Adipocyte (in vitro differentiated cells): Measurements from ENCODE around the gene SURF1.
"Not testable (repeated sequence)": the region's sequence is repeated elsewhere in the genome, so short reads cannot be mapped to it uniquely, and the experiment has no call there.

Experiments used
- DNase-seq: peaks from one replicate; pipeline ENCODE4 v3.0.0-alpha.2; 2015; ENCODE audit warnings: low read depth
- H3K27me3 ChIP-seq: replicated peaks from 2 replicates; pipeline ENCODE4 v1.7.0; 2013; ENCODE audit warnings: mild to moderate bottlenecking, low read length, moderate library complexity; ENCODE audit not compliant: control insufficient read depth, insufficient read depth
- H3K36me3 ChIP-seq: 2 replicates; pipeline ENCODE4 v1.7.0; 2013; ENCODE audit warnings: low read length, mild to moderate bottlenecking, moderate library complexity; ENCODE audit not compliant: control insufficient read depth, insufficient read depth, severe bottlenecking
- H3K4me1 ChIP-seq: 2 replicates; pipeline ENCODE4 v1.7.0; 2013; ENCODE audit warnings: mild to moderate bottlenecking, low read length, moderate library complexity; ENCODE audit not compliant: control insufficient read depth, insufficient read depth
- H3K4me3 ChIP-seq: 2 replicates; pipeline ENCODE4 v1.7.0; 2013; ENCODE audit warnings: mild to moderate bottlenecking, low read length, moderate library complexity
- H3K9ac ChIP-seq: 2 replicates; pipeline ENCODE4 v1.7.0; 2013; ENCODE audit warnings: mild to moderate bottlenecking, low read length, moderate library complexity
- H3K9me3 ChIP-seq: 2 replicates; pipeline ENCODE4 v1.7.0; 2013; ENCODE audit warnings: mild to moderate bottlenecking, low read length, moderate library complexity; ENCODE audit not compliant: control insufficient read depth

Gene SURF1

DNA sequence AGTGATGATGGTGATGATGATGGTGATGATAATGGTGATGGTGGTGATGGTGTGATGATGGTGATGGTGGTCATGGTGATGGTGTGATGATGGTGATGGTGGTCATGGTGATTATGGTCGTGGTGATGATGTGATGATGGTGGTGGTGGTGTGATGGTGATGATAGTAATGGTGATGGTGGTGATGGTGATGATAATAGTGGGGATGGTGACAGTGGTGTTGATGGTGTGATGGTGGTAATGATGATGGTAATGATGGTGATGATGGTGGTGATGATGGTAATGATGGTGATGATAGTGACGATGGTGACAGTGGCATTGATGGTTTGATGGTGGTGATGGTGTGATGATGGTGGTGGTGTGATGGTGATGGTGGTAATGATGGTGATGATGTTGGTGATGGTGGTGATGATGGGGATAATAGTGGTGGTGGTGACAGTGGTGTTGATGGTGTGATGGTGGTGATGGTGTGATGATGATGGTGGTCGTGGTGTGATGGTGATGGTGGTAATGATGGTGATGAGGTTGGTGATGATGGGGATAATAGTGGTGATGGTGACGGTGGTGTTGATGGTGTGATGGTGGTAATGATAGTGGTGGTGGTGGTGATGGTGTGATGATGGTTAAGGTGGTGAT, 26.3 kb upstream of the SURF1 start:
- H3K36me3 ChIP-seq = no peaks in the 10 kb centered on the region
- H3K4me1 ChIP-seq = peaks cover 14% of the 10 kb centered on the region
- H3K4me3 ChIP-seq = no peak overlapping the region
- H3K9ac ChIP-seq = no peak overlapping the region
- no peak for DNase-seq
- H3K9me3 ChIP-seq = no peaks in the 10 kb centered on the region
- no peaks in the 10 kb centered on the region for H3K27me3 ChIP-seq

DNA sequence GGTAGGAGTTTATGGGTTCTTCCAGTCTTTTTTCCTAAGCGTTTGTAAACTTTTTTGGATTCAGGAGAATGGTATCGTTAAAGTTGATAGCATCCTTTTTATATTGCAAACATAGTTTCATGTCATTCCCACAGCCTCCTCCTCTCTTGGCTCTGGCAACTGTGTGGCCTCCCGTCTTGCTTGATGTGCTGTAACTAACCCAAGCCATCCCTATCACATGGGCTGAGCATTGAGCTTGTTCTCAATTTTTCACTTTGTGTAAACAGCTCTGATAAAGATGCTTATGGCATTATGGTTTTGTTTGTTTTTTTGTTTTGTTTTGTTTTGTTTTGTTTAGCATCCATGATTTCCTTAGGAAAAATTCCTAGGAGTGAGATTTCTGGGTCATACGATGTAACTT, 24.4 kb upstream of the SURF1 start:
- Histone ChIP-seq H3K9ac (no peak overlapping the region), H3K4me3 (no peak overlapping the region), H3K9me3 (no peaks in the 10 kb centered on the region), H3K27me3 (no peaks in the 10 kb centered on the region), H3K36me3 (no peaks in the 10 kb centered on the region), H3K4me1 (peaks cover 22% of the 10 kb centered on the region)
- no peak for DNase-seq

DNA sequence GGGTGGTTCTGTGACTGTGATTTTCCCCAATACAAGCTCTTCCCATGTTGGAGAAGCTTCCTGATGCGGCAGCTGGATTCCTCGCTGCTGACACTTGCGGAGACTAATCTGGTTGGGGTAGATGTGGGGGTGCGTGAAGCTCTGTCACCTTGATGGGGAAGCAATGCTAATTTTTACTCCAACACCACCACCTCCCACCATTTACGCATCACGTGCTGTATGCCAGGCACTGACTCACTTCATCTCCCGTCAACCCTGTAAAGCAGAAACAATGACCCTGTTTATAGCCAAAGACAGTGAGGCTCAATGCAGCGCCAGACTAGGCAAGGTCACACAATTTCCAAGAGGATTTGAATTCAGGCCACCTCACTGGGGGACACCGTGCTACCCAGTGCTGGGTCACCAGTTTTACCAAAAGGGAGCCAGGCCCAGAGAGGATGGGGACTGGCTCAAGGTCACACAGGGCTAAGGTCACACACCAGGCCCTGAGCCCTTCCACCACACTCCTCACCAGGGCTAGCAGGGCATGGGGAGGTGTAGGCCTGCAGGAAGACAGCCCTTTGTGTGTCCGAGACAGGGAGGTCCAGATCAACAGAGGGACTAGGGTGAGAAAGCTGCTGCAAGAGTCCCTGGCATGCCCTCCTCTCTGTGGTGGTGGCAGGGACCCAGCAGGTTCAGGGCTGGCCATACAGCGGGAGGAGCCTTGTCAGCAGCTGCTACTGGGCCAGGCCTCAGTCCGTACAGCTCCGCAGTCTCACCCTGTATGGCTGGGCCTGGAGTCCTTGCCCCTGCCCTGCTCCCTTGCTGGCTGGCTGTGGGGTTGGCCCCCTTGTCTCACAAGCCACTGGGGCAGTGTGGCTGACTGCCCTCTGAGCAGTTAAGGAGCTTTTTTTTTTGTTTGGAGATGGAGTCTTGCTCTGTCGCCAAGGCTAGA, 23.1 kb upstream of the SURF1 start:
- no peaks in the 10 kb centered on the region for H3K27me3 ChIP-seq

DNA sequence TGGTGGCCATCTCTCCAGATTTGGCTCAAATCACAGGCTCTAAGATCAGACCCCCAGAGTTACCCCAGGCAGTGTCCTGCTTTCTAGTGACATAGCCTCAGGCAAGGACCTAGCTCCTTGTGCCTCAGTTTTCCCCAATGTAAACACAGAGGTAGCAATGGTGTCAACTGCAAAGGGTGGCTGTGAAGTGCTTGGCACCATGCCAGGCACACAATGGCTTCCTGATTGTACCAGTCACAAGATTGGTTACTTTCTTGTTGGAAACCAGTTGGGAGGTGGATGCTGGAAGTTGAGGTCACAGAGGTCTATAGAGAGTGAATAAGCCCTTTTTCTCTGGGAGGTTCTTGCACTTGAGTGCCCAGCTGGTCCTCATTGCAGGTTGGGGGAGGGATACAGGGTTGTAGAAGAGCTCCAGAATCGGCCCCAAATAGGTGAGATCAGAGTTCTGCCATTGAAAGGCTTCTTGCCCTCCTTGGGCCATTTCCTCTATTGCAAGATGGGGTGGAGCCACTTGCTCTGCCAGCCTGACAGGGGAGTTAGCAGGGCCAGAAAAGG, 22.2 kb upstream of the SURF1 start:
- H3K36me3 ChIP-seq = no peaks in the 10 kb centered on the region
- H3K27me3 ChIP-seq = no peaks in the 10 kb centered on the region
- no peak for DNase-seq
- H3K4me1 ChIP-seq = peaks cover 30% of the 10 kb centered on the region
- H3K9ac ChIP-seq = no peak overlapping the region
- H3K9me3 ChIP-seq = no peaks in the 10 kb centered on the region
- no peak overlapping the region for H3K4me3 ChIP-seq

More for the DNA sequence above, 23.1 kb upstream of the SURF1 start:
- Histone ChIP-seq H3K4me1 (peaks cover 22% of the 10 kb centered on the region), H3K9ac (no peak overlapping the region), H3K36me3 (no peaks in the 10 kb centered on the region), H3K4me3 (no peak overlapping the region), H3K9me3 (no peaks in the 10 kb centered on the region)
- DNase-seq = no peak

DNA sequence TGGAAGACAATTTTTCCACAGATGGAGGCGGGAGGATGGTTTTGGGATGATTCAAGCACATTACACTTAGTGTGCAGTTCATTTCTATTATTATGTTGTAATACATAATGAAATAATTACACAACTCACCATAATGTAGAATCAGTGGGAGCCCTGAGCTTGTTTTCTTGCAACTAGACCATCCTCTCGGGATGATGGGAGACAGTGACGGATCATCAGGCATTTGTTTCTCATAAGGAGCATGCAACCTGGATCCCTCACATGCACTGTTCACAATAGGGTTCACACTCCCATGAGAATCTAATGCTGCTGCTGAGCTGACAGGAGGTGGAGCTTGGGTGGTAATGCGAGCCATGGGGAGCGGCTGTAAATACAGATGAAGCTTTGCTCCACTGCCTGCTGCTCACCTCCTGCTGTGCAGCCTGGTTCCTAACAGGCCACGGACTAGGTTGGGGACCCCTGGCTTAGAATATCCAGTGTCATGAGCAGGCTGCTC, 21.5 kb upstream of the SURF1 start:
- no peaks in the 10 kb centered on the region for H3K9me3 ChIP-seq
- H3K9ac ChIP-seq = no peak overlapping the region
- H3K36me3 ChIP-seq = peaks cover 4% of the 10 kb centered on the region
- H3K27me3 ChIP-seq = no peaks in the 10 kb centered on the region
- H3K4me1 ChIP-seq = peaks cover 37% of the 10 kb centered on the region
- peak; percentile 44 for DNase-seq
- no peak overlapping the region for H3K4me3 ChIP-seq

DNA sequence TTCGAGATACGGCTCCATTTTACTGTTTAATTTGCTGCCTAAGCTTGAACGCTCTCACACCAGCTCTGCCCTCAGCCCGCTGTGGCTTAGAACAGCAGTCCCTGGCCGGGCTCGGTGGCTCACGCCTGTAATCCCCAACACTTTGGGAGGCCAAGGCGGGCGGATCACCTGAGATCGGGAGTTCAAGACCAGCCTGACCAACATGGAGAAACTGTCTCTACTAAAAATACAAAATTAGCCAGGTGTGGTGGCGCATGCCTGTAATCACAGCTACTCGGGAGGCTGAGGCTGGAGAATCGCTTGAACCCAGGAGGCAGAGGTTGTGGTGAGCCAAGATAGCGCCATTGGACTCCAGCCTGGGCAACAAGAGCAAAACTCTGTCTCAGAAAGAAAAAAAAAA, 21.0 kb upstream of the SURF1 start:
- H3K4me1 ChIP-seq = peaks cover 42% of the 10 kb centered on the region
- not testable (repeated sequence) for DNase-seq, H3K36me3 ChIP-seq, H3K9me3 ChIP-seq, H3K27me3 ChIP-seq
- H3K4me3 ChIP-seq = peak overlapping the region; percentile 86
- H3K9ac ChIP-seq = peak overlapping the region; percentile 89

DNA sequence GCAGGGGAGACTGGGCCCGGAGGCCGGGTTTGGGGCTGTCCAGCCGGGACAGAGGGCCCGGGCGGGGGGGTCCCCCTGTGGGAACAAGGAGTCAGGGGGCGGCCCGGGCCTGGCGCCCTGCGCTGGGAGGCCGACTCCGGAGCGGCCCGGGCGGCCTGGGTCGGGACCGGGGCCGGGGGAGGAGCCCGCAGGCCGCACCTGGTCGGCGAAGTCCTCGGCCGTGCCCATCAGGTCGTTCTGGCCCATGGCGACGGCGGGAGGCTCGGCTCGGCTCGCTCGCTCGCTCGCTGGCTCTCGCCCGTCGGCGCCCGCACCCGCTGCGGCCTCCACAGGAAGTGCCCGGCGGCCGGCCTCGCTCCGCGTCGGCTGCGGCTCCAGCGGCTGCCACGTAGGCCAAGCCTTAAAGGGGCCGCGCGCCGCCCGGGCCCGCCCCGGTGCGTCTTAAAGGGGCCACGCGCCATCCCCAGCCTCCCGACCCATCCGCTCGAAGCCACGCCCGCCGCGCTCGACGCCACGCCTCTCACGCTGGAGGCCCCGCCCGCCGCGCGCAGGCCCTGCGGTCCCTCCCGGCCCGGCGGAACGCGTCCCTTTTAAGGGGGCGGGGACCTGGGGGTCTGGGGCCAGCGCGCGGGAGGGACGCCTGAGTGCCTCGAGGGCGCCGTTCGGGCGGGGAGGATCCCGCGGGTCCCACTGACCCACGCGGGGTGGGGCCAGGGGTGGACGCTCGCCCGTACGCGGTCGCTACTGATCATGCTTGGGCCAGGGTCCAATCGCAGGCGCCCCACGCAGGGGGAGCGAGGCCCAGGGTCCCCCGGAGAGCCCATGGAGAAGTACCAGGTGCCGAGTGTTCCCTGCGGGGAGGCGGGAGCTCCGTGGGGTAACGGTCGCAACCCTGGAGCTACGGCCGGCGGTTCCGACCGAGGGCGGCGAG, 19.7 kb upstream of the SURF1 start, which contains the start of the genes STKLD1 and SURF4:
TSS of gene STKLD1 (plus strand) at position 643 of the 931 bp plus-strand sequence. CDS start at position 751, 108 bp downstream.
TSS of gene SURF4 (minus strand) at position 337 of the 931 bp plus-strand sequence. CDS start at position 246, 91 bp downstream.
- no peaks in the 10 kb centered on the region for H3K9me3 ChIP-seq
- peak; percentile 99 for DNase-seq
- peak within 1 kb of the TSS; percentile 96 for H3K4me3 ChIP-seq
- peaks cover 10% of the 10 kb centered on the region for H3K36me3 ChIP-seq
- H3K9ac ChIP-seq = peak within 1 kb of the TSS; percentile 99
- H3K27me3 ChIP-seq = no peaks in the 10 kb centered on the region
- H3K4me1 ChIP-seq = peaks cover 55% of the 10 kb centered on the region

DNA sequence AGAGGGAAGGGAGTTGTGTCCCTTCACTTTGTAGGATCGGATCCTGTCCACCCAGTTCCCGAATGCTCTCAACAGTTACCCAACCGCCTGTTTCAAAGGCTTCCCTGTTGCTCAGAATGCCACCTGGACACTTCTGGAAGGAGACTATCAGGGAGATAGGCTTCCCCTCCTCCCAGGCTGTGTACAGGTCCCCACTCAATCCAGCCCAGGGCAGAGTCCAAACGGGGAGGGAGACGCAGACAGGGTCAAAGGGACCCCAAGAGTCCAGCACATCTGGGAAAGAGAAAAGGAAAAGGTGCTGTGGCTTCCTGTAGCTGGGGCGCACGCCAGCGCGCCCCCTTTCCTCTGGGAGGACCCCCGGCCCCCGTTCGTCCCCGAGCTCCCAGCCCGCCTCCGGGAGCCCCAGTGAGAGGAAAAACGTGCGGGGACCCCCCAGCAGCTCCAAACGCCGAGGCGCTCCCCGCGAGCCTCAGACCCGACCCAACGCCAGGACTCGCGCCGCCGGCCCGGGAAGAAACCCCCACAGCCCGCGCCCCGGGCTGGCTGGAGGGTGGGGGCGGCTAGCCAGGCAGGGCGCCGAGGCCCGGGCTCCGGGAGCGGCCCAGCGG, 18.9 kb upstream of the SURF1 start:
- no peaks in the 10 kb centered on the region for H3K9me3 ChIP-seq
- peak overlapping the region; percentile 99 for H3K9ac ChIP-seq
- peaks cover 18% of the 10 kb centered on the region for H3K36me3 ChIP-seq
- peak overlapping the region; percentile 96 for H3K4me3 ChIP-seq
- DNase-seq = peak; percentile 71
- peaks cover 62% of the 10 kb centered on the region for H3K4me1 ChIP-seq
- H3K27me3 ChIP-seq = no peaks in the 10 kb centered on the region

DNA sequence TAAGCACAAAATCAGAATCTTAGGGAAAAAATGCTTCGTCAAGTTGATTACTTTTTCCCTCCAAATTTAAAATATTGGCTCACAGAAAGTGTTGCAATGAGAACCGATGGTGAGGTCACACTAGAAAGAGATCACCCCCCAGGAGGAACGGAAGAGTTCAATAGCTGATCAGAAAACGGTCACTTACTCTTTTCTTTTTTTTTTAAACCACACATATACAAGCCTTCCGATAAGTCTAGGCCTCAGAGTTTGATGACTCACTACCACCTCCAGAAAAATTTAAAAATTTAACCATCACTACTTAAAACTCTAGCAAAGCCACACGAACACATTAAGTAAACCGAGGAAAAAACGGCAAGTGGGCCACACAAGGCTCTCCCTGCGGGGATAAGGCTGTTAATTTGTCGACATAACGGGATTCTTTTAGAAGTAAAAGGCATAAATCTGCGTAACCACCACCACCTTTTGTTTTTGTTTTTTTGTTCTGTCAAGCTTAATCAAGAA, 18.4 kb upstream of the SURF1 start:
- Histone ChIP-seq H3K9me3 (no peaks in the 10 kb centered on the region), H3K36me3 (peaks cover 23% of the 10 kb centered on the region), H3K27me3 (no peaks in the 10 kb centered on the region), H3K4me1 (peaks cover 68% of the 10 kb centered on the region), H3K4me3 (peak overlapping the region; percentile 96), H3K9ac (peak overlapping the region; percentile 99)
- peak; percentile 68 for DNase-seq

DNA sequence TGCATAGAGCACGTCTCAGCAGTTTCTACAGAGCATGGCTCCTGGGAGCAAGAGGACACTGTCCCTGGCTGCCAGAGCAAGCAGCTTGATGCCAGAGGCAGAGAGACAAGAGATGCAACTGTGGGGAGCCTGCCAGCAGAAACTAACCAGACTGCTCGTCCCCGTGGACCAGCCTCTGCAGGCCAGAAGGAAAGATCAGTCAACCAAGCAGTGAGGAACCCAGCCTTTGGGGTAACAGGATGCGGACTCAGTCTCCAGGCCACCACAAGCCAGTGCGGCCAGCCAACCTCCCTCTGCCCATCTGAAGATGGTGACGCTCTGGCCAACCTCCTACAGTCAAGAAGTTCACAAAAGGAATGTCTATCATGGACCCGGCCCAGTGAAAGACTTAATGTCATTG, 15.9 kb upstream of the SURF1 start:
- no peak for DNase-seq
- H3K4me3 ChIP-seq = peak overlapping the region; percentile 20
- H3K9ac ChIP-seq = peak overlapping the region; percentile 43
- H3K36me3 ChIP-seq = peaks cover 32% of the 10 kb centered on the region
- peaks cover 76% of the 10 kb centered on the region for H3K4me1 ChIP-seq
- H3K27me3 ChIP-seq = no peaks in the 10 kb centered on the region
- H3K9me3 ChIP-seq = no peaks in the 10 kb centered on the region
